ENCODE data around the gene ATPAF2. TPM values are rescaled to one million over a fixed set of nuclear protein-coding genes. Genes with fewer than 3 reads are reported as not detected.
"Not testable (repeated sequence)": the region's sequence is repeated elsewhere in the genome, so short reads cannot be mapped to it uniquely, and the experiment has no call there.

ATPAF2 gene
- total RNA-seq, 4 donors from 2014 or later: 7.9 to 166 (median 20.6) TPM

DNA sequence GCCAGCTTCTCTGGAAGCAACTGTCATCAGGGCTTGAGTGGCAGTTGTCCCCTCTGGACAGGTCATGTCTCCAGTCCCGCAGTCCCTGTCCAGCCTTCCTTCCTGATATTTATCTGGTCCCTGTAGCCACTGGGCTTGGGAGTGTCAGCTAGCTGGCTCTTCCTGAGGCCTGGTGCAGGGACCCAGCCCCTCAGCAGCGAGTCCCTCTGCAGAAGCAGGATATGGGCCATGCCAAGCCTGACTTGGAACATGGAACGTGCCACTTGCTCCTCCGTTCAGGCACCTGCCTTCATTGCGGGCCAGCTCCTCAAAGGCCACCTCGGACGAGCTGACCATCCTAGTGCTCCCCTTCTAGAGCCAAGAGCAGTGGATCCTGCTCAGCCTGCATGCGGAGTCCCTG is 40.0 kb downstream of the ATPAF2 start:
- intact Hi-C loops (cut with DNase I; ENCODE audit: low total_unique reads): no loop called here
- Histone ChIP-seq H3K27ac (no peak overlapping the region), H3K4me3 (no peak overlapping the region), H3K9me3 (no peaks in the 10 kb centered on the region), H3K27me3 (no peaks in the 10 kb centered on the region), H3K4me1 (no peaks in the 10 kb centered on the region), H3K36me3 (no peaks in the 10 kb centered on the region)
- DNase-seq: no peak
- TF ChIP-seq CTCF (IDR thresholded peaks at IDR 0.05) (no peak), POLR2A (IDR thresholded peaks at IDR 0.05) (no peak)

GRCh38 chr17:17995887-17996286 is 43.1 kb downstream of the ATPAF2 start:
- H3K27me3 ChIP-seq; intact Hi-C loops (cut with DNase I; ENCODE audit: low total_unique reads); H3K9me3 ChIP-seq; H3K4me3 ChIP-seq; H3K36me3 ChIP-seq; DNase-seq; H3K27ac ChIP-seq; H3K4me1 ChIP-seq: not testable (repeated sequence)

GRCh38 chr17:17994271-17995069 is 44.5 kb downstream of the ATPAF2 start:
- Histone ChIP-seq H3K27me3 (no peaks in the 10 kb centered on the region), H3K27ac (no peak overlapping the region), H3K4me1 (no peaks in the 10 kb centered on the region), H3K4me3 (no peak overlapping the region), H3K9me3 (no peaks in the 10 kb centered on the region), H3K36me3 (no peaks in the 10 kb centered on the region)
- no peak for TF ChIP-seq POLR2A (IDR thresholded peaks at IDR 0.05)
- TF ChIP-seq CTCF (IDR thresholded peaks at IDR 0.05): no peak
- no peak for DNase-seq
- intact Hi-C loops (cut with DNase I; ENCODE audit: low total_unique reads): no loop called here

DNA sequence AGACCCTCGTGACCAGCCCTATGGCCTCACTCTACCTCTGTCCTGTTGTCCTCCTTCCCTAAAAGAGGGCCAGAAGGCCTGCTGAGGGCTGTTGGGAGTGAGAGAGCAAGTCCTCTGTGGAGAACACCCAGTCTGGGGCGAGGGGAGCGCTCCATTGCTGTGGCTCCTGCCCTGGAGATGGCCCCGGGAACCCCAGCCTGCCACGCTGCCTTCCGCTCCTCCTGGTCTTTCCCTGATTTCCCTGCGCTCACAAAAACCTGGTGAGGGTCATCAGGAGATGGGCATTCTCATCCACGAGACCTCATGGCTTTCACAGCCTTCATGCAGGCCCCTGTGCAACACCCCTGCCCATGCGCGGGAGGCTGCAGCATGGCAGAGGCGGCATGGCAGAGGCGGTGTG is 45.1 kb downstream of the ATPAF2 start:
- Histone ChIP-seq H3K27me3 (no peaks in the 10 kb centered on the region), H3K4me1 (no peaks in the 10 kb centered on the region), H3K27ac (no peak overlapping the region), H3K9me3 (no peaks in the 10 kb centered on the region), H3K36me3 (no peaks in the 10 kb centered on the region), H3K4me3 (no peak overlapping the region)
- TF ChIP-seq POLR2A (IDR thresholded peaks at IDR 0.05): no peak
- DNase-seq: no peak
- intact Hi-C loops (cut with DNase I; ENCODE audit: low total_unique reads): no loop called here

GRCh38 chr17:17993366-17993765 is 45.6 kb downstream of the ATPAF2 start:
- Histone ChIP-seq H3K9me3 (no peaks in the 10 kb centered on the region), H3K4me3 (no peak overlapping the region), H3K36me3 (no peaks in the 10 kb centered on the region), H3K27ac (no peak overlapping the region), H3K27me3 (no peaks in the 10 kb centered on the region), H3K4me1 (no peaks in the 10 kb centered on the region)
- intact Hi-C loops (cut with DNase I; ENCODE audit: low total_unique reads): no loop called here
- no peak for TF ChIP-seq POLR2A (IDR thresholded peaks at IDR 0.05)
- TF ChIP-seq CTCF (IDR thresholded peaks at IDR 0.05): no peak
- DNase-seq: no peak

DNA sequence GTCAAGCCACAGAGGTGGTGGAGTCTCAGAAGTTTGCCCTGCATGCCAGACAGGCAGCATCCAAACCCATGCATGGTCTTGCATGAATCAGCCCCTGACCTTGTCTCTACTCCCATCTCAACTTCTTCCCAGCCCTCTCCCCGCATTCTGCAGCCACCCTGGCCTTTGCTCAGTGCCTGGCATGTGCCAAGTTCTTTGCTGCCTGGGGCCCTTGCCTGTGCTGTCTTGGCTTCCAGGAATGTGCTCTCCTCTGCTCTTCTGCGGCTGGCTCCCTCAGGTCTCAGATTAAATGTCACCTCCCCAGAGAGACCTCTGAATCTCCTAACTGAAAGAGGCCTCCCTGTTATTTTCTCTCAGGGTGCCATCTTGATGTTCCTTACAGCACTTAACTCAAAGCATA is 48.7 kb downstream of the ATPAF2 start:
- intact Hi-C loops (cut with DNase I; ENCODE audit: low total_unique reads): no loop called here

More for the DNA sequence above, 48.7 kb downstream of the ATPAF2 start:
- no peak for DNase-seq
- Histone ChIP-seq H3K9me3 (no peaks in the 10 kb centered on the region), H3K27me3 (no peaks in the 10 kb centered on the region), H3K27ac (peak overlapping the region in 1 of 2 donors; percentile 19), H3K36me3 (no peaks in the 10 kb centered on the region), H3K4me1 (no peaks in the 10 kb centered on the region), H3K4me3 (no peak overlapping the region)
- TF ChIP-seq CTCF (IDR thresholded peaks at IDR 0.05) (no peak), POLR2A (IDR thresholded peaks at IDR 0.05) (no peak)
